Measurements from ENCODE around the gene EYA4. TPM values are rescaled to one million over a fixed set of nuclear protein-coding genes. Genes with fewer than 3 reads are reported as not detected.

The EYA4 gene
- total RNA-seq, 1 experiment from 2014 or later = 6.1 TPM

DNA sequence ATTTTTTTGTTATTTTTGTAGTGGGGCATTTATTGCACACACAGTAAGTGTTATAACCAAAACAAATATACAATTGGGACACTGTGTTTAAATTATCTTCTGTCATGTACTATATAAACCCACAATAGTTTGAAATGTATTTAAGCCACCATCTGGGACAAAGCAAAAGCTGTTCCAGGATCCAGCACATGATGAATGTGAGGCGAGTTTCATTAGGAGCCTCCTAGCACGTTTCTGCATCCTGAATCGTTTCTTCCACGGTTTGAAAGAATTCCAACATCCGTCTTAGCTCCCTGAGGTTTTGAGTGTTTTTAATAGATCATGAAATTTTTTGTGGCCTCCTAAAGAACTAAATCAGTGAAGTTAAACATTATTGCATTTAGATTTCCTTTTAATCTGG is 65.8 kb downstream of the EYA4 start:
- Histone ChIP-seq H3K27me3 (no peaks in the 10 kb centered on the region), H3K9me3 (no peaks in the 10 kb centered on the region), H3K36me3 (no peaks in the 10 kb centered on the region), H3K4me3 (no peak overlapping the region)
- DNase-seq = no peak

DNA sequence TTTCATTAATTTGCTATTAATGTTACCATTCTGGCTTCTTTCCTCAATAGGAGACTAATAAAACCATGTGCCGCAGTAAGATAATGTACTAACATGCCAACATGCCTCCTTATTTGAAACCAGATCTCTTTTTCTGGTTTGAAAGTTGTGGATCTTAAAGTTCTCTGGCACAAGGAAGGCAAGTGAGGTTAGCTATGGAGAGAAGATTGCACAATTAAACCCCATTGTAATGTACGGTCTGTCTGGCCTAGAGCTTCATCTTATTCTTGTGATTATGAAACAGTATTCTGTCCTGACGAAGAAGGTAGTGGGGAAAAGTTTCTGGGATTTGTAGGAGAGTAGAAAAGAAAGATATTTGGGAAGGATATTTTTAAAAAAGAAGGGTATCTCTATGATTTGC is 68.4 kb downstream of the EYA4 start:
- no peak for DNase-seq
- no peak overlapping the region for H3K4me3 ChIP-seq

GRCh38 chr6:133312006-133312405 is 70.8 kb downstream of the EYA4 start:
- H3K9me3 ChIP-seq = no peaks in the 10 kb centered on the region
- H3K27me3 ChIP-seq = no peaks in the 10 kb centered on the region
- DNase-seq = no peak
- H3K36me3 ChIP-seq = no peaks in the 10 kb centered on the region
- no peak overlapping the region for H3K4me3 ChIP-seq

More for the DNA sequence above, 68.4 kb downstream of the EYA4 start:
- H3K27me3 ChIP-seq = no peaks in the 10 kb centered on the region
- no peaks in the 10 kb centered on the region for H3K9me3 ChIP-seq
- H3K36me3 ChIP-seq = no peaks in the 10 kb centered on the region

GRCh38 chr6:133313068-133313467 is 71.9 kb downstream of the EYA4 start:
- no peaks in the 10 kb centered on the region for H3K27me3 ChIP-seq
- no peaks in the 10 kb centered on the region for H3K36me3 ChIP-seq
- H3K4me3 ChIP-seq = peak overlapping the region; percentile 5; the same call in 1 of the 2 replicates
- DNase-seq = peak; percentile 14
- H3K9me3 ChIP-seq = no peaks in the 10 kb centered on the region

DNA sequence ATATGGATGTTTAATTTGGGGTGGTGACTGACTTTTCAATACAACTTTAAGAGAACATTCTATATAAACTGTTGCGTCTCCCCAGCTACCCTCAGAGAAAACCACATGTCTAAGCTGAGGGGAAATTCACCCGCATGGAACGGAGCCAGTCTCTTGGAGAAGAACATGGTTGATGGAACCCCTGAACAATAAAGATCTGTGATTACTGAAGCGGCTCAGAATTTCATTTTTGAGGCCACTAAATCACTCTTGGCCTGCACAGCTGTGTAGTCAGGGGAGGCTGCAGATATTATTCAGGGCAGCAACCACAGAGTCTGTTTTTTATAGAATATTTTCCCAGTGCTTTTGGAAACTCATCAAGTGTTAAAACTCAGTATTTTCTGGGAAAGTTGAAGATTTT is 73.8 kb downstream of the EYA4 start:
- no peaks in the 10 kb centered on the region for H3K9me3 ChIP-seq
- DNase-seq = peak; percentile 19
- no peaks in the 10 kb centered on the region for H3K27me3 ChIP-seq
- no peak overlapping the region for H3K4me3 ChIP-seq
- no peaks in the 10 kb centered on the region for H3K36me3 ChIP-seq

DNA sequence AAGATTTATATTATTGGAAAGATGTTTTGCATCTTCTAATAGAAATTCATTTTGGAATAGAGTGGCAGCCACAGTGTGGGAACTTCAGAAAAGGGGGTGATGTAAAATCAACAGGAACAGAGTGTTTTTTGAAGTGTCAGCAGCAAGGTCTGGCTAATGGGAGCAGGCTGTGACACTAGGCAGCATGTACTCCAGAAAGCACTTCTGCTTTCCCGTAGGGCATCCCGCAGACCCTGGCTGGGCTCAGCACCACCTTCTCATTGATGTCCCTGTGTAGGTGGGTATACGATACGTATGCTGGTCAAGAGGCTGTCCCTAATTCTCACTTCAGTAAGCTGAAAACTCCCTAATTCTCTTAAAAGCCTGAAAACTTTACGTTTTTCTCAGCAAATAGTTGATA is 74.7 kb downstream of the EYA4 start:
- DNase-seq = no peak
- no peaks in the 10 kb centered on the region for H3K27me3 ChIP-seq
- no peak overlapping the region for H3K4me3 ChIP-seq
- no peaks in the 10 kb centered on the region for H3K36me3 ChIP-seq
- H3K9me3 ChIP-seq = no peaks in the 10 kb centered on the region

DNA sequence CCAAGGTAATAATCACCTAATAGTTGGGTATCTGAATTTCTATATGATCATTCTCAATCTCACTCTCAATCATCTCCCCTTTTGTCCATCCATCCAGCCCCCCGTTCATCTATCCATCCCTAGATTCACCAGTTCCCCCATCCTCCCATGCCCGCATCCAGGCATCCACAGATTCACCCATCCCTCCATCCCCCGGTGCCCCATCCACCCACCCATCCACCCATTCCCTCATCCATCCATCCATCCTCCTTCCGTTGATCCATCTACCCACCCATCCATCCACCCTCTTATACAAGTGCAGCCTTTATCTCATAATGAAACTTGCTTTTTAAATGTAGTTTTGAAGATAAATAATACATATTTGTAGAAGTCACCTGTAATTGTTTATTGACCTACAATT is 76.5 kb downstream of the EYA4 start:
- Histone ChIP-seq H3K27me3 (no peaks in the 10 kb centered on the region), H3K4me3 (no peak overlapping the region), H3K9me3 (no peaks in the 10 kb centered on the region), H3K36me3 (no peaks in the 10 kb centered on the region)
- no peak for DNase-seq

DNA sequence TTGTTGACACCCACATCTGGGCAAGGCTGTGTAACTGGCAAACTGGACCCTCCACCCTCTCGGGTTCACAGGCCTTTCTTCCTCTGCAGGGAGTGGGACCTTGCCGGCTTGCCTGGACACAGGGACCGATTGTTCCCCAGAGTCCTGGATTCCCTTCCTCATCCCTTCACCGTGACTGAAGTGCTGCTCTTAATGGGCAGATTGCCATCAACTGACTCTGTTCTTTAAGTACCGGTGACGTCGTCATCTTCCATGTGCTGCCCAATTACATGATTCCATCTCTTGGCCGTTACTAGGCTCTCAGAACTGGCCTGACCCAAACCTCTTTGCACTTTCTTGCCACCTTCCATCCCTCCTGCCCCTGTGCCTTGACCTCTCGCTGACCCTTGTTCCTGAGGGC is 85.4 kb downstream of the EYA4 start:
- Histone ChIP-seq H3K4me3 (no peak overlapping the region), H3K9me3 (no peaks in the 10 kb centered on the region), H3K27me3 (no peaks in the 10 kb centered on the region), H3K36me3 (no peaks in the 10 kb centered on the region)
- DNase-seq = no peak

- Histone ChIP-seq H3K27me3 (no peaks in the 10 kb centered on the region), H3K9me3 (no peaks in the 10 kb centered on the region), H3K36me3 (no peaks in the 10 kb centered on the region), H3K4me3 (no peak overlapping the region)
- no peak for DNase-seq
Observed at GRCh38 chr6:133333852-133334251, 92.7 kb downstream of the EYA4 start.

GRCh38 chr6:133337308-133337707 is 96.2 kb downstream of the EYA4 start:
- Histone ChIP-seq H3K4me3 (no peak overlapping the region), H3K36me3 (no peaks in the 10 kb centered on the region)
- no peak for DNase-seq

GRCh38 chr6:133339543-133340384 is 98.6 kb downstream of the EYA4 start:
- Histone ChIP-seq H3K9me3 (no peaks in the 10 kb centered on the region; the same call in 1 of the 2 replicates), H3K27me3 (no peaks in the 10 kb centered on the region), H3K36me3 (no peaks in the 10 kb centered on the region), H3K4me3 (no peak overlapping the region)
- DNase-seq = no peak

More at GRCh38 chr6:133337308-133337707, 96.2 kb downstream of the EYA4 start:
- Histone ChIP-seq H3K27me3 (no peaks in the 10 kb centered on the region), H3K9me3 (no peaks in the 10 kb centered on the region)

DNA sequence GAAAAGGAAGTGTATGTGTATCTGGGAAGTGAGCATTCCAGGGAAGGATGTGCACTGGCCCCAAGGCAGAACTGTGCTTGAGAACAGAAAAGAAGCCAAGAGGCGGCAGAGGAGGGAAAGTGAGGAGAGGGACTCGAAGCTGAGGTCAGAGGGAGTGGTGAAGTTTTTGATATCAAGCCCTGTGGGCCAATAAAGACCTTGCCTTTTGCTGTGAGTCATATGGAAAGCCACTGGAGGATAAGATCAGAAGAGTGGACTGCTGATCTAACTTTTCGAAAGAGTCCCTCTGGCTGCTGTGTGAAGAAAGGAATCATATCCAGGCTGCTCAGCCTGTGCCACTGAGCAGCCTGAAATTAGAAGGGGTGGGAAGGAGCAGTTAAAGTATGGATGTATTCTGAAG is 99.4 kb downstream of the EYA4 start:
- Histone ChIP-seq H3K27me3 (no peaks in the 10 kb centered on the region), H3K4me3 (no peak overlapping the region), H3K36me3 (no peaks in the 10 kb centered on the region), H3K9me3 (no peaks in the 10 kb centered on the region; the same call in 1 of the 2 replicates)
- DNase-seq = peak; percentile 16

GRCh38 chr6:133341607-133342158 is 100.5 kb downstream of the EYA4 start:
- no peaks in the 10 kb centered on the region for H3K36me3 ChIP-seq
- H3K9me3 ChIP-seq = no peaks in the 10 kb centered on the region; the same call in 1 of the 2 replicates
- no peak for DNase-seq
- H3K27me3 ChIP-seq = no peaks in the 10 kb centered on the region
- no peak overlapping the region for H3K4me3 ChIP-seq

GRCh38 chr6:133343220-133343619 is 102.1 kb downstream of the EYA4 start:
- Histone ChIP-seq H3K36me3 (no peaks in the 10 kb centered on the region), H3K27me3 (no peaks in the 10 kb centered on the region), H3K9me3 (no peaks in the 10 kb centered on the region; the same call in 1 of the 2 replicates), H3K4me3 (no peak overlapping the region)
- no peak for DNase-seq

DNA sequence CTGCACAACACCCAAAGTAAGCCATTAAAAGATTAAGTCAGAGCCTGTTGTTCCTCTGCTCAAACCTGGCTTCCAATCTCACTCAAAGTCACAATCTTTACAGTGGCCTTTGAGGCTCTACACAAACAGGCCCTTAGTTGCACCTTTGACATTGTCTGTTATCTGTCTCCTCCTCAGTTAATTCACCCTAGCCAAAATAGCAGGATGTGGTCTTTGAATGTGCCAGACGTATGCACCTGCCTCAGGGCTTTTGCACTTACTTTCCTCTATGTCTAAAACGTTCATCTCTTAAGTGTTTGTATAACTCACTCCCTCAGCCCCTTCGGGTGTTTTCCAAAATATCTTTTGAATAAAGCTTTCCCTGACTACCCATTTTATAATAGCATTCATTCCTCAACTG is 107.7 kb downstream of the EYA4 start:
- H3K9me3 ChIP-seq = no peaks in the 10 kb centered on the region; the same call in 1 of the 2 replicates
- no peak overlapping the region for H3K4me3 ChIP-seq
- no peaks in the 10 kb centered on the region for H3K36me3 ChIP-seq
- DNase-seq = no peak
- H3K27me3 ChIP-seq = no peaks in the 10 kb centered on the region

- Histone ChIP-seq H3K9me3 (no peaks in the 10 kb centered on the region), H3K4me3 (no peak overlapping the region), H3K36me3 (no peaks in the 10 kb centered on the region), H3K27me3 (no peaks in the 10 kb centered on the region)
- no peak for DNase-seq
Observed at GRCh38 chr6:133350928-133351327, 109.8 kb downstream of the EYA4 start.

- Histone ChIP-seq H3K4me3 (no peak overlapping the region), H3K27me3 (no peaks in the 10 kb centered on the region), H3K9me3 (no peaks in the 10 kb centered on the region), H3K36me3 (no peaks in the 10 kb centered on the region)
- DNase-seq = no peak
Observed at GRCh38 chr6:133352046-133352445, 110.9 kb downstream of the EYA4 start.

DNA sequence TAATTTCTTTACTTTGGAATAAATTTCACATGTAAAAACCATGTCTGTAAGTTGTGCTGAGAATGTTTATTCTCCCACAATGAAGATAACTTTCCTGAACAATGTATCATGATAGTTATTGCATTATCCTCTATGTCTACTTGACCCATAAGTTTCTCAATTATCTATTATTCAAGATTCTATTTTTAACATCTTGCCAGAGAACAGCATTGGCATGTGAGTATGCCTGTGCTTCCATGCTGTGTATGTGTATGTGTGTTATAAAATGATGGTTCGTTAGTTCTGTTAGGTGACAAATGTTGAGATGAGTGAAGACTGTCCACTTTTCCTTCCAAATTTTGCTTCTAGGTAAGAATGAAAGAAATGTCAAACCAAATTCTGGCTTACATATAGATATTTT is 111.9 kb downstream of the EYA4 start:
- no peaks in the 10 kb centered on the region for H3K9me3 ChIP-seq
- DNase-seq = no peak
- no peak overlapping the region for H3K4me3 ChIP-seq
- H3K27me3 ChIP-seq = no peaks in the 10 kb centered on the region
- no peaks in the 10 kb centered on the region for H3K36me3 ChIP-seq
